ENCODE results near the gene NACC1.

DNA sequence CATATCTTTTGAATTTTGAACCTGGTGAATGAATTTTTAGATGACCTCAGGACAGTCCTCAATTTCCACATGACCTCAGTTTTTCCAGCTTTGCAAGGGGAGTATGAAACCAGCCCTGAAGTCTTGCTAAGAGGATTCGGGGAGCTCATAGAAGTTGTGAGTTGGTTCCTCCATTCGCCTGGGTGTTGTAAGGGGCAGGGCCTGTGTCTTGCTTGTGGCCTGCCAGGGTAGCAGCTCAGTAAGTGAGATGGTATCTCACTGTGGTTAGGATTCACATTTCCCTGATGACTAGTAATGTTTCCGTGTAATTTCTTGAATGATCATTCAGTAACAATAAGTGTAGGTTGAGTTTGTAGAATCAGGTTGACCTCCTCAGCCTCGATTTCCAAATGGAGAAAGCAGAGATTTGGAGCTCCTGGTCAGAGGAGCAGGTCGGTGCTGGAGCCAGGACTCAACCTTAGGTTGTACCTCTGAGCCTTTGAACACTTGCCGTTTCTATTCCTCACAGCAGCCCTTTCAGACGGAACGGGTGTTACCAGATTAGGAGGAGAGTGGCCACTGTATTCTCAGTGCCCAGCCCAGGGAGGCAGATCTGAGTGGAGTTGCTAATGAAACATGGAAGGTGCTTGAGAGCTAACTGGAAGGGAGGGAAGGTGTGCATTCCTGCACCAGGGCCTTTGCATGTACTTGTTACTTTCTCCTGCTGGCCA lies 14.6 kb downstream of the NACC1 start:
- TF ChIP-seq, protein P1, sequence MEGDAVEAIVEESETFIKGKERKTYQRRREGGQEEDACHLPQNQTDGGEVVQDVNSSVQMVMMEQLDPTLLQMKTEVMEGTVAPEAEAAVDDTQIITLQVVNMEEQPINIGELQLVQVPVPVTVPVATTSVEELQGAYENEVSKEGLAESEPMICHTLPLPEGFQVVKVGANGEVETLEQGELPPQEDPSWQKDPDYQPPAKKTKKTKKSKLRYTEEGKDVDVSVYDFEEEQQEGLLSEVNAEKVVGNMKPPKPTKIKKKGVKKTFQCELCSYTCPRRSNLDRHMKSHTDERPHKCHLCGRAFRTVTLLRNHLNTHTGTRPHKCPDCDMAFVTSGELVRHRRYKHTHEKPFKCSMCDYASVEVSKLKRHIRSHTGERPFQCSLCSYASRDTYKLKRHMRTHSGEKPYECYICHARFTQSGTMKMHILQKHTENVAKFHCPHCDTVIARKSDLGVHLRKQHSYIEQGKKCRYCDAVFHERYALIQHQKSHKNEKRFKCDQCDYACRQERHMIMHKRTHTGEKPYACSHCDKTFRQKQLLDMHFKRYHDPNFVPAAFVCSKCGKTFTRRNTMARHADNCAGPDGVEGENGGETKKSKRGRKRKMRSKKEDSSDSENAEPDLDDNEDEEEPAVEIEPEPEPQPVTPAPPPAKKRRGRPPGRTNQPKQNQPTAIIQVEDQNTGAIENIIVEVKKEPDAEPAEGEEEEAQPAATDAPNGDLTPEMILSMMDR (optimal IDR thresholded peaks at IDR 0.05 in 1 of 3, IDR thresholded peaks at IDR 0.05 in 1 of 3, conservative IDR thresholded peaks at IDR 0.05 in 1 of 3; ENCODE audit: extremely low read depth in 1 of 3, insufficient read depth in 2 of 3, low read length in 3 of 3): no peak
- TF ChIP-seq EZH2 (IDR thresholded peaks at IDR 0.05; ENCODE audit: low read length): no peak
